Measurements from ENCODE around the gene ASAP2.

DNA sequence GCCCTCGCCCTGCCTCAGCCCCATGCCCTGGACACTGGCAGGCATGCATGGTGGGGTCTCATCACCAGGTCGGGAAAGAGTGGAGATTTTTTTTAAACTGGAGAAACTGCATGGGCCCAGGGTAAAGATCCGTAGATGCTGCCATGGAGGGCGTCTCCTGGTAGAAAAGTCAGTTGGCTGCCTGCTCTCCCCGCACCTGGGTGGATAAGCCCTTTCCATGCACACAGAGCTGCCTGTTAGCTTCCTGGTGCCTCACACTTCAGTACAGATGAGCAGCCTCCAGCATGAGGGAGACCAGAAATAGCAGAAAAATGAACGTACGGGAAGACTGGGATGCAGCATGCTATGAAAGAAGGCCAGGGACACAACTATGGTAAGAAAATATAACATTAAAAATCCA lies 92.0 kb downstream of the ASAP2 start:
- TF ChIP-seq CTCF (IDR thresholded peaks at IDR 0.05) (no peak), POLR2AphosphoS5 (IDR thresholded peaks at IDR 0.05) (no peak), POLR2A (IDR thresholded peaks at IDR 0.05) (no peak)
